ENCODE measurements around the gene DDO. TPM values are rescaled to one million over a fixed set of nuclear protein-coding genes. Genes with fewer than 3 reads are reported as not detected.

Gene DDO
- total and polyA plus RNA-seq, 2 of the 4 experiments (the other 2 are of a cell fraction), result 0.15 to 0.18 TPM

GRCh38 chr6:110355727-110356126 is 59.6 kb downstream of the DDO start:
- no peaks in the 10 kb centered on the region for H3K36me3 ChIP-seq (ENCODE audit: control insufficient read depth, insufficient read depth, low read length)
- no peak overlapping the region for H3K14ac ChIP-seq (replicated peaks; ENCODE audit: low read depth, low read length)
- H4K8ac ChIP-seq (ENCODE audit: low read depth in 2 of 2, low read length in 2 of 2), result no peak overlapping the region
- intact Hi-C loops (cut with micrococcal nuclease), result no loop called here
- no peaks in the 10 kb centered on the region; the same call in 1 of the 2 replicates for H3K9me3 ChIP-seq (ENCODE audit: control insufficient read depth, insufficient read depth, low read length)
- H3K4me3 ChIP-seq (ENCODE audit: insufficient read depth, low read depth, low read length), result no peak overlapping the region
- H3K56ac ChIP-seq (ENCODE audit: extremely low read depth, insufficient read depth, low read length), result no peak overlapping the region
- H2BK120ac ChIP-seq (ENCODE audit: low read depth, low read length), result no peak overlapping the region
- H2BK15ac ChIP-seq (ENCODE audit: low read depth, low read length), result no peak overlapping the region
- no peaks in the 10 kb centered on the region for H3K9me1 ChIP-seq (ENCODE audit: insufficient read depth, low read length)
- no peak overlapping the region for H4K91ac ChIP-seq (ENCODE audit: insufficient read depth, low read depth, low read length)
- no peaks in the 10 kb centered on the region for H3K4me1 ChIP-seq (ENCODE audit: control insufficient read depth, insufficient read depth, low read length)
- in situ Hi-C loops (cut with MboI; ENCODE audit: low sequenced_read_pairs), result no loop called here
- no peaks in the 10 kb centered on the region for H3K79me1 ChIP-seq (ENCODE audit: low read depth in 1 of 2, low read length in 2 of 2)
- H3K23ac ChIP-seq (ENCODE audit: low read depth, low read length), result no peak overlapping the region
- BruUV-seq (replicated peaks), result no TSS peak
- no peak overlapping the region for H2BK20ac ChIP-seq (ENCODE audit: low read depth, low read length)
- H3K4me2 ChIP-seq (ENCODE audit: low read depth, low read length), result no peak overlapping the region
- H4K20me1 ChIP-seq (ENCODE audit: insufficient read depth, low read length), result no peaks in the 10 kb centered on the region
- no peak overlapping the region for H2AK5ac ChIP-seq (ENCODE audit: low read depth, low read length)
- WGBS, 2 experiments (ENCODE audit: extremely low coverage in 2 of 2, insufficient read length in 1 of 2), result 0% methylated on average over 1 of the region's 2 CpGs; no CpG with 5 or more reads in 1 of the 2 experiments
- TF ChIP-seq SMC3 (IDR thresholded peaks at IDR 0.05; ENCODE audit: low read depth, low read length) (no peak), MAFK (IDR thresholded peaks at IDR 0.05; ENCODE audit: low read depth, low read length) (no peak), CTCF (conservative IDR thresholded peaks at IDR 0.05; ENCODE audit: low read depth, low read length) (no peak), CEBPB (IDR thresholded peaks at IDR 0.05; ENCODE audit: low read depth, low read length) (no peak), ELK1 (IDR thresholded peaks at IDR 0.05; ENCODE audit: borderline replicate concordance, low read depth, low read length) (no peak), USF2 (IDR thresholded peaks at IDR 0.05; ENCODE audit: low read depth, low read length) (no peak), MXI1 (IDR thresholded peaks at IDR 0.05; ENCODE audit: borderline replicate concordance, low read depth, low read length) (no peak), MAZ (IDR thresholded peaks at IDR 0.05; ENCODE audit: borderline replicate concordance, low read depth, low read length) (no peak), POLR2A (IDR thresholded peaks at IDR 0.05; ENCODE audit: low read depth, low read length) (no peak)
- peaks cover 40% of the 10 kb centered on the region for H3K27me3 ChIP-seq (ENCODE audit: control insufficient read depth, insufficient read depth, low read length)
- dilution Hi-C loops (cut with HindIII; ENCODE audit: low sequenced_read_pairs, unreplicated experiment), result no loop called here
- DNase-seq, result no peak
- no peak overlapping the region for H3K27ac ChIP-seq (ENCODE audit: insufficient read depth, low read length)
- no peak for ATAC-seq (ENCODE audit: low read depth)
- H3K9ac ChIP-seq (ENCODE audit: low read depth, low read length), result no peak overlapping the region
- no peak overlapping the region for H2BK5ac ChIP-seq (ENCODE audit: low read depth, low read length, poor library complexity, severe bottlenecking)
- no peak overlapping the region for H3K4ac ChIP-seq (ENCODE audit: low read depth, low read length)
- H2AK9ac ChIP-seq (replicated peaks; ENCODE audit: low read depth, low read length, poor library complexity), result no peak overlapping the region
- no peak overlapping the region for H3K18ac ChIP-seq (ENCODE audit: low read depth, low read length)
- ChIA-PET CTCF (interaction anchor here (0.8 kb wide), 1 partner anchor 14 kb away, joined by 3 read pairs; no protein-coding TSS in a partner anchor), POLR2A (ENCODE audit: unreplicated experiment) (no interaction called here)
- H4K5ac ChIP-seq (ENCODE audit: low read depth, low read length), result no peak overlapping the region
- H2AFZ ChIP-seq (replicated peaks; ENCODE audit: low read length, poor library complexity), result no peak overlapping the region
